ENCODE results near the gene PARM1. TPM values are rescaled to one million over a fixed set of nuclear protein-coding genes. Genes with fewer than 3 reads are reported as not detected.
"Not testable (repeated sequence)": the region's sequence is repeated elsewhere in the genome, so short reads cannot be mapped to it uniquely, and the experiment has no call there.

The PARM1 gene
- total and polyA plus RNA-seq, 5 donors from 2014 or later: 0.10 to 0.22 TPM; not detected in 3

DNA sequence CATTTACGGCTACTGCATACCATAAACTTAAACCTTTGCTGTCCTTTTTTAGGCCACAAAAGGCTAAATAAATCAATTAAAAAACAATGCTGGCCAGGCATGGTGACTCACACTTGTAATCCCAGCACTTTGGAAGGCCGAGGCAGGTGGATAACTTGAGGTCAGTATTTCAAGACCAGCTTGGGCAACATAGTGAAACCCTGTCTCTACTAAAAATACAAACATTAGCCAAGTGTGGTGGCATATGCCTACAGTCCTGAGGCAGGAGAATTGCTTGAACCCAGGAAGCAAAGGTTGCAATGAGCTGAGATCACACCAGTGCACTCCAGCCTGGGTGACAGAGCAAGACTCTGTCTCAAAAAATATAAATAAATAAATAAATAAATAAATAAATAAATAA is 61.5 kb downstream of the PARM1 start:
- not testable (repeated sequence) for ATAC-seq (ENCODE audit: low read depth in 2 of 2); H3K27me3 Mint-ChIP-seq; H3K9me3 ChIP-seq (ENCODE audit: control insufficient read depth in 2 of 2, low read length in 2 of 2); H3K4me1 ChIP-seq (ENCODE audit: control insufficient read depth, insufficient read depth, low read length, poor library complexity, severe bottlenecking); H3K36me3 Mint-ChIP-seq; H3K27me3 ChIP-seq (ENCODE audit: control insufficient read depth, insufficient read depth, low read length); H3K4me3 ChIP-seq (ENCODE audit: low read depth, low read length); H3K4me1 Mint-ChIP-seq; DNase-seq; H3K36me3 ChIP-seq (ENCODE audit: control insufficient read depth, insufficient read depth, low read length); H3K9me3 Mint-ChIP-seq; H3K27ac ChIP-seq (ENCODE audit: insufficient read depth, low read length, poor library complexity, severe bottlenecking); H3K4me3 Mint-ChIP-seq; H3K27ac Mint-ChIP-seq

DNA sequence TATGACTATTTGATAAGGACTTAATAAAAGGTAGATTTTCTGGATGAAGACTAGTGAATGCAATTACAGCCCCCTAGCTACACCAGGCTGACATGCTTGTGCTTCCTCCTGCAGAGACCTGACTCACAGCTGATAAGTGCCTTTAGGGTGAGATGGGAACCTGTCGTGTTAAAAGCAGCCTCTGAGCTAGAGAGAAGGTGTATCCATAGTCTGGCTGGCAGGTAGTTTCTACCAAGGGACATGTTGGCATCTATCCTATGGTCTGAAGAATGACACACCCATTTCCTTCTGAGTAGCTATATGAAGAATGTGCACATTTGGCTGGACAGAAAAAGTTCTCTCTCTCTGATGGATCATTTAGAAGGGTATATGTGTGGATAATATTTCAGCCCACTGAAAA is 64.1 kb downstream of the PARM1 start:
- no peak overlapping the region for H3K4me3 Mint-ChIP-seq
- H3K9me3 Mint-ChIP-seq: no peaks in the 10 kb centered on the region
- ATAC-seq (ENCODE audit: low read depth in 2 of 2): no peak

DNA sequence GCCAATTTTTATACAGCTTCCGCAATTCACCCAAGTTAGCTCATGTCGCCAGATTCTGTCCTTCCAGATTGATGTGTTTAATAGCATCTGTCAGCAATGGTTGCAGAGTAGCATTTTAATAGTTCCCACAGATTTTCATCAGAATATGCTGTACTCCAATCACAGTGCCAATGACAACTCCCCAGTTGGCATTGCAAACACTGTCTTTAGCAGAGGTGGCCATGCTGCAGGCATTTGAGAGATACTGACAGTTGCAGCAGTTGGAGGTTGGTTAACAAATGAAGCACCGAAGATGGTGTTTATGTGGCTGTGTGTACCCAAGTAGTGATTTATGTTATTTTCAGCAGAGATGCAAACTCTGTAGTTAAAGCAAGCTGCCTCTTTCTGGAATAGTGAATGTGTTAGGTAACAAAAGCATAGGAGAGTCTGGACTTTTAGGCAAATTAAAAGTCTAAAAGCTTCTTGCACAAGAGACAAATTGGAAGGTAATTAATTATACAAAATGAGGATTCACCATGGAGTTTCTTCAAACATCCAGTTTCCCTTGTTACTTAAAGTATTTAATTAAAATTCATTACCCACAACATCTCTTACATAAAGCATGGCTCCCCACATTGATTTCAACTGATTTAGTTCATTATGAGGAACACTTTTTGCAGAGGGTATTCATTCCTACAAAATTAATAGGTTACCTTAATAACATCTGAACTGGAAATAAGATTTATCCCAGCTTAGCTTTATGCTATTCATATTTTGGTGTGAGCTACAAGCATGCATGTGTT is 65.2 kb downstream of the PARM1 start:
- Mint-ChIP-seq H3K27ac (no peak overlapping the region), H3K4me3 (no peak overlapping the region), H3K36me3 (no peaks in the 10 kb centered on the region), H3K4me1 (no peaks in the 10 kb centered on the region), H3K27me3 (no peaks in the 10 kb centered on the region), H3K9me3 (no peaks in the 10 kb centered on the region)
- H3K4me3 ChIP-seq (ENCODE audit: low read depth, low read length): no peak overlapping the region
- no peak for DNase-seq
- H3K36me3 ChIP-seq (ENCODE audit: control insufficient read depth, insufficient read depth, low read length): no peaks in the 10 kb centered on the region
- no peak overlapping the region for H3K27ac ChIP-seq (ENCODE audit: insufficient read depth, low read length, poor library complexity, severe bottlenecking)
- ATAC-seq (ENCODE audit: low read depth in 2 of 2): no peak
- H3K27me3 ChIP-seq (ENCODE audit: control insufficient read depth, insufficient read depth, low read length): no peaks in the 10 kb centered on the region
- H3K9me3 ChIP-seq (ENCODE audit: control insufficient read depth in 2 of 2, low read length in 2 of 2): no peaks in the 10 kb centered on the region
- no peaks in the 10 kb centered on the region for H3K4me1 ChIP-seq (ENCODE audit: control insufficient read depth, insufficient read depth, low read length, poor library complexity, severe bottlenecking)

More for the DNA sequence above, 64.1 kb downstream of the PARM1 start:
- H3K9me3 ChIP-seq (ENCODE audit: control insufficient read depth in 2 of 2, low read length in 2 of 2): no peaks in the 10 kb centered on the region
- Mint-ChIP-seq H3K27ac (no peak overlapping the region), H3K4me1 (no peaks in the 10 kb centered on the region), H3K36me3 (no peaks in the 10 kb centered on the region), H3K27me3 (no peaks in the 10 kb centered on the region)
- H3K27me3 ChIP-seq (ENCODE audit: control insufficient read depth, insufficient read depth, low read length): no peaks in the 10 kb centered on the region
- H3K27ac ChIP-seq (ENCODE audit: insufficient read depth, low read length, poor library complexity, severe bottlenecking): no peak overlapping the region
- DNase-seq: no peak
- H3K4me1 ChIP-seq (ENCODE audit: control insufficient read depth, insufficient read depth, low read length, poor library complexity, severe bottlenecking): no peaks in the 10 kb centered on the region
- no peak overlapping the region for H3K4me3 ChIP-seq (ENCODE audit: low read depth, low read length)
- H3K36me3 ChIP-seq (ENCODE audit: control insufficient read depth, insufficient read depth, low read length): no peaks in the 10 kb centered on the region

DNA sequence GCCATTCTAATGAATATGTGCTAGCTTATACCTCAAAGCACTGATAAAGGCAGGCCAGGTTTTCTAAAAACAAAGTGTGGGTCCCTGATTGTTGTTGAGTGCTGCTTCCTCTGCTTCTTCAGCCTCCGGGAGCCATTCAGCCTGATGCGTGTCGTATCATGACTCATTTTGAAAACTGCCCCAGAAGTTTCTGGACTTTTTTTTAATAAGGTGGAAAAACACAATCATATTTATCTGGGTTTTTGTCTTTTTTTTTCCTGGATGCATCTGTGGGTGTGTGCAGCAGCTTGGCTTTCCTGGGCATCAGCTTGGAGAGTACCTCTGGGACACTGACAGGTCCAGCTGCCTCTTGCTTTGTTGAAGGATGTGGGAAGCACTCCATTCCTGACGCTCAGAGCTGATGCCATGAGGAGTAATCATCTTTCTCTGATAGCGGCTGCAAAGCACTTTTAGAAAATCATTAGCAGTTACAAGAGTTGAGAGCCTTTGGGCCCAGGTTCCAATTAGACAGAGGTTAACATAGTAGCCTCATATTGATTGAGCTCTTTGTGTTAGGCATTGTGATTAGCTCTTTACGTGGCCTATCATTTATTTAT is 66.9 kb downstream of the PARM1 start:
- H3K9me3 Mint-ChIP-seq: peaks cover 0 to 5% (median 0%) of the 10 kb centered on the region in 7 donors
- H3K27me3 ChIP-seq (ENCODE audit: control insufficient read depth, insufficient read depth, low read length): no peaks in the 10 kb centered on the region
- H3K4me1 Mint-ChIP-seq: no peaks in the 10 kb centered on the region
- no peak for ATAC-seq (ENCODE audit: low read depth in 2 of 2)
- no peak for DNase-seq
- H3K27ac Mint-ChIP-seq: no peak overlapping the region
- H3K4me3 ChIP-seq (ENCODE audit: low read depth, low read length): no peak overlapping the region
- no peaks in the 10 kb centered on the region for H3K27me3 Mint-ChIP-seq
- H3K9me3 ChIP-seq (ENCODE audit: control insufficient read depth in 2 of 2, low read length in 2 of 2): no peaks in the 10 kb centered on the region
- no peaks in the 10 kb centered on the region for H3K36me3 ChIP-seq (ENCODE audit: control insufficient read depth, insufficient read depth, low read length)
- H3K36me3 Mint-ChIP-seq: no peaks in the 10 kb centered on the region
- no peaks in the 10 kb centered on the region for H3K4me1 ChIP-seq (ENCODE audit: control insufficient read depth, insufficient read depth, low read length, poor library complexity, severe bottlenecking)
- no peak overlapping the region for H3K4me3 Mint-ChIP-seq
- no peak overlapping the region for H3K27ac ChIP-seq (ENCODE audit: insufficient read depth, low read length, poor library complexity, severe bottlenecking)

DNA sequence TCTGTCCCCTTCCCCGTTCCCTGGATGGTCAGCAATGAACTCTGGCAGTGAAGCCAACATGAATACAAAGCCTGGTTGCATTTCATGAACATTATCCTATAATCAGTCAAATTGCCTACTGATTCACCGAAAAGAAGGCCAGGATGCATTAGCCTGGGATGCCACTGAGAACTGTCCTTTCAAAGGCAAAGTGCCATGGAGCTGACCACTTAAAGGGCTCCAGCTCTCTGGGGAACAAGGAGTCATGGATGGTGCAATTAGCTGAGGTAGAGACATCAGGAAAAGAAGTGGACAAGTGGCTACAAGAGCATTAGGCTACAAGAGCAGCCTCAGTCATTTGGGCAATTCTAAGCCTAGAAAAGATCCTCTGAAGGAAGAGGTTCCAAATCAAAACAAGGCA is 69.0 kb downstream of the PARM1 start:
- Histone ChIP-seq H3K36me3 (ENCODE audit: control insufficient read depth, insufficient read depth, low read length) (no peaks in the 10 kb centered on the region), H3K27me3 (ENCODE audit: control insufficient read depth, insufficient read depth, low read length) (no peaks in the 10 kb centered on the region), H3K4me1 (ENCODE audit: control insufficient read depth, insufficient read depth, low read length, poor library complexity, severe bottlenecking) (no peaks in the 10 kb centered on the region), H3K27ac (ENCODE audit: insufficient read depth, low read length, poor library complexity, severe bottlenecking) (no peak overlapping the region), H3K9me3 (ENCODE audit: control insufficient read depth in 2 of 2, low read length in 2 of 2) (no peaks in the 10 kb centered on the region), H3K4me3 (ENCODE audit: low read depth, low read length) (no peak overlapping the region)
- H3K4me1 Mint-ChIP-seq: no peaks in the 10 kb centered on the region
- H3K27me3 Mint-ChIP-seq: no peaks in the 10 kb centered on the region
- H3K36me3 Mint-ChIP-seq: no peaks in the 10 kb centered on the region
- peaks cover 0 to 5% (median 0%) of the 10 kb centered on the region in 7 donors for H3K9me3 Mint-ChIP-seq
- no peak for DNase-seq
- H3K27ac Mint-ChIP-seq: no peak overlapping the region
- ATAC-seq (ENCODE audit: low read depth in 2 of 2): no peak
- H3K4me3 Mint-ChIP-seq: no peak overlapping the region

DNA sequence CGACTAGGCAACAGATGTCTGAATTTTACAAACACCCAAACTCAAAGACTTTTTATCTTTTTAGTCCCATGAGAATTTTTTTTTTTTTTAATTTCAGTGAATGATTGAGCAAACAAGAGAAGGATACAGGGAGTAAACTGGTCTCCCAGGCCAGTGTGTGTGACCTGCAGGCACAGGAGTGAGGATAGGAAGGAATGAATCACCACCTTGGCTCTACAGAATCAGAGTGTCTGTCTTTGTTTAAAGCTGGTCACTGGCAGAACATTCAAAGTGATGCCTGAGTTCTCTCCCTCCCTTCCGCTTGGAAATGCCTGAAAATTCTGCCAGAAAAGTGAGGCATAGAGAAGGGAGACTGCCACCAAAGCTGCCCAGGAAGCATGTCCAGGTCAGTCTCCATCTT is 69.5 kb downstream of the PARM1 start:
- Mint-ChIP-seq H3K36me3 (no peaks in the 10 kb centered on the region), H3K9me3 (peaks cover 0 to 5% (median 0%) of the 10 kb centered on the region in 7 donors), H3K4me1 (no peaks in the 10 kb centered on the region), H3K27ac (no peak overlapping the region), H3K4me3 (no peak overlapping the region), H3K27me3 (no peaks in the 10 kb centered on the region)
- H3K9me3 ChIP-seq (ENCODE audit: control insufficient read depth in 2 of 2, low read length in 2 of 2): peaks cover 0 to 2% of the 10 kb centered on the region in 2 experiments
- ATAC-seq (ENCODE audit: low read depth in 2 of 2) (no peak), DNase-seq (no peak)
- no peaks in the 10 kb centered on the region for H3K4me1 ChIP-seq (ENCODE audit: control insufficient read depth, insufficient read depth, low read length, poor library complexity, severe bottlenecking)
- H3K4me3 ChIP-seq (ENCODE audit: low read depth, low read length): no peak overlapping the region
- no peak overlapping the region for H3K27ac ChIP-seq (ENCODE audit: insufficient read depth, low read length, poor library complexity, severe bottlenecking)
- no peaks in the 10 kb centered on the region for H3K27me3 ChIP-seq (ENCODE audit: control insufficient read depth, insufficient read depth, low read length)
- H3K36me3 ChIP-seq (ENCODE audit: control insufficient read depth, insufficient read depth, low read length): no peaks in the 10 kb centered on the region

DNA sequence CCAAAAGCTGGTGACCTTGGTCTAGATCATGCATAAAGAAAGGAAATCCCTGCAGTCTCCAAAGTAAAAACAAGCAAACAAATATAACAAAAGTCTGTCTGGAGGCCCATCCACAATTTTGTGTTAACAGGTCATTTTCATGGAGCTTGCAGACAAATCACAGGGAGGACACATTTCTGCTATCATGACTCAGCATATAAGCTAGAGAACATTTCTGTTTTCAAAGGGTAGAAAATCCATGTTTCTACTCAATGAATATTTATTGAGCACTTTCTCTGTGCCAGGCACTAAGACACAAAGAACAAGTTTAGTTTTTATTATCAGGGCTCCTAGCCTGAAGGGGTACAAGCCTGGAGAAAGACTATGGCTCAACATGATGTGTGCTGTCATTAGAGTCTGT is 71.1 kb downstream of the PARM1 start:
- ATAC-seq (ENCODE audit: low read depth in 2 of 2) (no peak), DNase-seq (no peak)
- Histone ChIP-seq H3K27ac (ENCODE audit: insufficient read depth, low read length, poor library complexity, severe bottlenecking) (no peak overlapping the region), H3K9me3 (ENCODE audit: control insufficient read depth in 2 of 2, low read length in 2 of 2) (peaks cover 2 to 10% of the 10 kb centered on the region in 2 experiments), H3K4me3 (ENCODE audit: low read depth, low read length) (no peak overlapping the region), H3K36me3 (ENCODE audit: control insufficient read depth, insufficient read depth, low read length) (no peaks in the 10 kb centered on the region), H3K27me3 (ENCODE audit: control insufficient read depth, insufficient read depth, low read length) (no peaks in the 10 kb centered on the region), H3K4me1 (ENCODE audit: control insufficient read depth, insufficient read depth, low read length, poor library complexity, severe bottlenecking) (no peaks in the 10 kb centered on the region)
- no peaks in the 10 kb centered on the region for H3K27me3 Mint-ChIP-seq
- H3K4me3 Mint-ChIP-seq: no peak overlapping the region
- H3K9me3 Mint-ChIP-seq: peaks cover 0 to 7% (median 0%) of the 10 kb centered on the region in 7 donors
- H3K4me1 Mint-ChIP-seq: no peaks in the 10 kb centered on the region
- no peaks in the 10 kb centered on the region for H3K36me3 Mint-ChIP-seq
- H3K27ac Mint-ChIP-seq: no peak overlapping the region
